ACC112 (cell line): ENCODE results near the gene ITGAE.

Source experiments
- H2AFZ ChIP-seq: fragments of 200-600 bp; sonication (generic); one replicate; pipeline ENCODE4 v1.6.0; 2017; ENCODE audit warnings: antibody characterized with exemption, low read length; ENCODE audit not compliant: unreplicated experiment
- H3K27ac ChIP-seq: fragments of 200-600 bp; sonication (generic); 2 replicates; pipeline ENCODE4 v1.5.1; 2014; ENCODE audit warnings: low read depth, mild to moderate bottlenecking, antibody characterized with exemption, low read length, moderate library complexity
- H3K27me3 ChIP-seq: fragments of 200-600 bp; sonication (generic); 2 replicates; pipeline ENCODE4 v1.6.1; 2014; ENCODE audit warnings: mild to moderate bottlenecking, antibody characterized with exemption, low read length, moderate library complexity, mixed read lengths; ENCODE audit not compliant: insufficient read depth
- H3K36me3 ChIP-seq: fragments of 200-600 bp; sonication (generic); 2 replicates; pipeline ENCODE4 v1.6.1; 2016; ENCODE audit warnings: mild to moderate bottlenecking, antibody characterized with exemption, low read length, moderate library complexity, mixed read lengths; ENCODE audit not compliant: insufficient read depth
- H3K4me1 ChIP-seq: fragments of 200-600 bp; sonication (generic); one replicate; pipeline ENCODE4 v1.6.1; 2016; ENCODE audit warnings: low read length, mixed read lengths; ENCODE audit not compliant: insufficient read depth, unreplicated experiment, control insufficient read depth
- H3K4me3 ChIP-seq: fragments of 200-600 bp; sonication (generic); 2 replicates; pipeline ENCODE4 v1.5.1; 2014; ENCODE audit warnings: mild to moderate bottlenecking, low read depth, low read length
- H3K79me2 ChIP-seq: fragments of 200-600 bp; sonication (generic); one replicate; pipeline ENCODE4 v1.6.0; 2016; ENCODE audit warnings: low read length; ENCODE audit not compliant: control insufficient read depth, unreplicated experiment, insufficient read depth

Gene ITGAE

GRCh38 chr17:3693141-3693540 is 107.8 kb downstream of the ITGAE start:
- Histone ChIP-seq H3K27ac (no peak overlapping the region), H3K79me2 (no peaks in the 10 kb centered on the region), H3K4me3 (no peak overlapping the region), H2AFZ (no peak overlapping the region), H3K36me3 (no peaks in the 10 kb centered on the region), H3K27me3 (no peaks in the 10 kb centered on the region), H3K4me1 (peaks cover 8% of the 10 kb centered on the region)

- Histone ChIP-seq H3K4me3 (no peak overlapping the region), H3K27me3 (no peaks in the 10 kb centered on the region), H3K79me2 (no peaks in the 10 kb centered on the region), H3K4me1 (peaks cover 8% of the 10 kb centered on the region), H3K27ac (no peak overlapping the region), H3K36me3 (no peaks in the 10 kb centered on the region), H2AFZ (no peak overlapping the region)
These were observed 108.6 kb downstream of the ITGAE start for GRCh38 chr17:3692346-3692745.

GRCh38 chr17:3691617-3692067 is 109.3 kb downstream of the ITGAE start:
- no peaks in the 10 kb centered on the region for H3K79me2 ChIP-seq
- peaks cover 7% of the 10 kb centered on the region for H3K4me1 ChIP-seq
- no peaks in the 10 kb centered on the region for H3K36me3 ChIP-seq
- H3K27me3 ChIP-seq: no peaks in the 10 kb centered on the region
- no peak overlapping the region for H2AFZ ChIP-seq
- H3K4me3 ChIP-seq: no peak overlapping the region
- H3K27ac ChIP-seq: no peak overlapping the region

- no peaks in the 10 kb centered on the region for H3K79me2 ChIP-seq
- no peaks in the 10 kb centered on the region for H3K27me3 ChIP-seq
- H3K4me1 ChIP-seq: peaks cover 4% of the 10 kb centered on the region
- H3K27ac ChIP-seq: no peak overlapping the region
- H3K4me3 ChIP-seq: no peak overlapping the region
- no peak overlapping the region for H2AFZ ChIP-seq
- H3K36me3 ChIP-seq: no peaks in the 10 kb centered on the region
These were observed 110.8 kb downstream of the ITGAE start for GRCh38 chr17:3690094-3690715.

GRCh38 chr17:3689262-3690093 is 111.5 kb downstream of the ITGAE start:
- Histone ChIP-seq H3K27me3 (no peaks in the 10 kb centered on the region), H3K79me2 (no peaks in the 10 kb centered on the region), H3K27ac (no peak overlapping the region), H3K36me3 (no peaks in the 10 kb centered on the region), H2AFZ (no peak overlapping the region), H3K4me1 (no peaks in the 10 kb centered on the region), H3K4me3 (no peak overlapping the region)

- Histone ChIP-seq H3K27ac (no peak overlapping the region), H3K4me3 (no peak overlapping the region), H3K79me2 (no peaks in the 10 kb centered on the region), H3K4me1 (no peaks in the 10 kb centered on the region), H3K27me3 (no peaks in the 10 kb centered on the region), H2AFZ (no peak overlapping the region), H3K36me3 (no peaks in the 10 kb centered on the region)
These were observed 112.1 kb downstream of the ITGAE start for GRCh38 chr17:3688852-3689261.

- no peaks in the 10 kb centered on the region for H3K4me1 ChIP-seq
- no peaks in the 10 kb centered on the region for H3K36me3 ChIP-seq
- no peak overlapping the region for H3K27ac ChIP-seq
- H2AFZ ChIP-seq: no peak overlapping the region
- no peaks in the 10 kb centered on the region for H3K27me3 ChIP-seq
- H3K4me3 ChIP-seq: no peak overlapping the region
- H3K79me2 ChIP-seq: no peaks in the 10 kb centered on the region
These were observed 112.9 kb downstream of the ITGAE start for GRCh38 chr17:3688027-3688553.

GRCh38 chr17:3685174-3685573 is 115.8 kb downstream of the ITGAE start:
- no peak overlapping the region for H2AFZ ChIP-seq
- H3K79me2 ChIP-seq: no peaks in the 10 kb centered on the region
- no peak overlapping the region for H3K4me3 ChIP-seq
- no peak overlapping the region for H3K27ac ChIP-seq
- H3K4me1 ChIP-seq: no peaks in the 10 kb centered on the region
- no peaks in the 10 kb centered on the region for H3K27me3 ChIP-seq
- no peaks in the 10 kb centered on the region for H3K36me3 ChIP-seq

GRCh38 chr17:3683054-3683511 is 117.9 kb downstream of the ITGAE start:
- H3K79me2 ChIP-seq: no peaks in the 10 kb centered on the region
- H3K4me3 ChIP-seq: no peak overlapping the region
- H3K27me3 ChIP-seq: no peaks in the 10 kb centered on the region
- no peaks in the 10 kb centered on the region for H3K36me3 ChIP-seq
- no peak overlapping the region for H2AFZ ChIP-seq
- H3K4me1 ChIP-seq: no peaks in the 10 kb centered on the region
- no peak overlapping the region for H3K27ac ChIP-seq

GRCh38 chr17:3682033-3682432 is 119.0 kb downstream of the ITGAE start:
- Histone ChIP-seq H3K36me3 (no peaks in the 10 kb centered on the region), H3K4me3 (no peak overlapping the region), H3K79me2 (no peaks in the 10 kb centered on the region)

GRCh38 chr17:3681565-3681964 is 119.4 kb downstream of the ITGAE start:
- no peak overlapping the region for H3K27ac ChIP-seq
- no peak overlapping the region for H2AFZ ChIP-seq
- H3K36me3 ChIP-seq: no peaks in the 10 kb centered on the region
- no peaks in the 10 kb centered on the region for H3K4me1 ChIP-seq
- no peaks in the 10 kb centered on the region for H3K27me3 ChIP-seq
- H3K4me3 ChIP-seq: no peak overlapping the region
- no peaks in the 10 kb centered on the region for H3K79me2 ChIP-seq

More at GRCh38 chr17:3682033-3682432, 119.0 kb downstream of the ITGAE start:
- Histone ChIP-seq H3K27ac (no peak overlapping the region), H3K27me3 (no peaks in the 10 kb centered on the region), H3K4me1 (no peaks in the 10 kb centered on the region), H2AFZ (no peak overlapping the region)
